Iris pigment epithelial cell (primary cell): ENCODE measurements around the gene PRICKLE3.

Experiments used
- DNase-seq: peaks from one replicate; pipeline ENCODE4 v3.0.0-alpha.2; 2011; ENCODE audit warnings: low read depth

Gene PRICKLE3

GRCh38 chrX:49206543-49206942 is 20.4 kb upstream of the PRICKLE3 start:
- DNase-seq = no peak

- no peak for DNase-seq
These were observed 19.3 kb upstream of the PRICKLE3 start for GRCh38 chrX:49205443-49205842.

GRCh38 chrX:49204709-49205108 is 18.5 kb upstream of the PRICKLE3 start:
- DNase-seq = no peak

GRCh38 chrX:49204017-49204416 is 17.8 kb upstream of the PRICKLE3 start:
- DNase-seq = no peak

- no peak for DNase-seq
These were observed 17.4 kb upstream of the PRICKLE3 start for GRCh38 chrX:49203536-49203935.

- no peak for DNase-seq
These were observed 15.8 kb upstream of the PRICKLE3 start for GRCh38 chrX:49202022-49202421.

GRCh38 chrX:49199906-49200771 is 14.0 kb upstream of the PRICKLE3 start, which contains the start of gene SYP:
Gene SYP (minus strand): TSS chrX:49200193. CDS start chrX:49200186, 7 bp downstream.
- peak; percentile 82 for DNase-seq

- no peak for DNase-seq
These were observed 13.1 kb upstream of the PRICKLE3 start for GRCh38 chrX:49199315-49199595.

GRCh38 chrX:49198540-49199314 is 12.6 kb upstream of the PRICKLE3 start:
- DNase-seq = no peak

- no peak for DNase-seq
These were observed 11.4 kb upstream of the PRICKLE3 start for GRCh38 chrX:49197543-49198087.

GRCh38 chrX:49193542-49193964 is 7.4 kb upstream of the PRICKLE3 start:
- DNase-seq = no peak

GRCh38 chrX:49192722-49193328 is 6.7 kb upstream of the PRICKLE3 start:
- peak; percentile 47 for DNase-seq

- DNase-seq = no peak
These were observed 5.4 kb upstream of the PRICKLE3 start for GRCh38 chrX:49191574-49192011.

- DNase-seq = peak; percentile 100
These were observed 4.8 kb upstream of the PRICKLE3 start for GRCh38 chrX:49190821-49191573.

GRCh38 chrX:49189606-49190005 is 3.4 kb upstream of the PRICKLE3 start:
- DNase-seq = no peak

GRCh38 chrX:49188468-49189076 is 2.4 kb upstream of the PRICKLE3 start:
- DNase-seq = no peak

- no peak for DNase-seq
These were observed 1.4 kb upstream of the PRICKLE3 start for GRCh38 chrX:49187526-49187925.

GRCh38 chrX:49187028-49187394 is 838 bp upstream of the PRICKLE3 start:
- no peak for DNase-seq

GRCh38 chrX:49184294-49185281 is 1.6 kb downstream of the PRICKLE3 start:
- DNase-seq = peak; percentile 84

GRCh38 chrX:49183701-49184281 is 2.4 kb downstream of the PRICKLE3 start:
- no peak for DNase-seq
